Erythroblast (primary cell): ENCODE data around the gene RNF144A.
A peak's percentile ranks its signal among the peaks of the same experiment; 100 is the strongest.

Experiments
- DNase-seq, 2 experiments: peaks; one replicate each; lab custom pipeline; 2025; lab: John Stamatoyannopoulos, UW
- GATA1 ChIP-seq: IDR thresholded peaks from 2 replicates; pipeline ENCODE4 v1.6.1; 2011; ENCODE audit warnings: low read depth, mild to moderate bottlenecking, control low read depth, low read length, moderate library complexity
- POLR2A ChIP-seq: IDR thresholded peaks from 2 replicates; pipeline ENCODE4 v1.6.1; 2011; ENCODE audit warnings: mild to moderate bottlenecking, low read length

Gene RNF144A

DNA sequence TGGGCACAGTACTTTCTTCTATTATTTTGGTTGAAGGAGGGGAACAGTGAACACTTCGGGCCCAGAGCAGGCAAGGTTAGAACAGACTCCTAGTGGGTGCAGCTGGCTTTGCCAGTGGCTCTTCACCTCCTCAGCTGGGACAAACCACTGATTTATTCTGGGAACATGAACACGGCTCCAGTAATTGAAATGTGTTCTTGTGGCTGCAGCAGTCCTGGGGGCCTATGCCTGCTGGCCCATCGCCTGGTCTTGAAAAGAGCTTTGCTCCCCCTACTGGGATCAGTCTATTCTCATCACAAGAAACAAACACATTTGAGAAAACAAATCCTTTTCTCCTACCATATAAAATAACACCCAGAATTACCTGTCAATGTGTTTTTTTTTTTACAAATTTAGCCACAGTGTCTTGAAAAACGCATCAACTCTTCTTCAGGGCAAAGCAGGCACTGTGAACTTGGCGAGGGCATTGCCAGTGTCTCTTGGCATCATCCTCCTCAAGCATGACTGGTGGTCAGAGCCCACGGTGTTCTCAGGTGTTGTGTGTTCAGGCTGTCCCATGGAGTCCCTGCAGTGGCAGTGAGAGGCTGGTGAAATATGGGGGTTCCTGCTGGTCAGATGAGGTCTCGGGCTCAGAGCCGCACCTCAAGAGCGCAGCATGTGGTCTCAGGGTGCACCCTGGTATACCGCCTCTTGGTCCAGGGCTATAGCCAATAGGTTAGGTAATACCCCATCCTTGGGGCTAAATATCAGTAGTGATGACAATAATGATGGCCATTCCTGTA is 51.3 kb downstream of the RNF144A start:
- no peak for DNase-seq
- no peak for TF ChIP-seq GATA1
- no peak for TF ChIP-seq POLR2A

DNA sequence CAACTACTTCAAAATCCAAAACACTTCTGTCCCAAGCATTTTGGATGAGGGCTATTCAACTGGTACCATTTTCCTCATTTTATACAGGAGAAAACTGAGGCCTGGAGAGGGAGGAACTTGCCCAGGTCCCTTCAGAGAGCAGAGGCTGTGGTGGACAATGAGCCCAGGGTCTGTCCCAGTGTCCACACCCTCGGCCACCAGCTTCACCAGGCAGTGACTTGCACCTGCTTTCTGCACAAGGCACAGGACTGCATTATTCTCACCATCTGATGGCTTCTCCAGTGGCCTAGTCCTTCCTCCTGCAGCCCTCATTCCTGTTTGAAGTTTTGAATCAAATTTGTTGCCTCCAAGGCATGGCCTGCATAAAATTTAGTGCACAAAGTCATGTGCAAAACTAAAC is 53.3 kb downstream of the RNF144A start:
- DNase-seq, result no peak
- TF ChIP-seq POLR2A (no peak), GATA1 (no peak)

DNA sequence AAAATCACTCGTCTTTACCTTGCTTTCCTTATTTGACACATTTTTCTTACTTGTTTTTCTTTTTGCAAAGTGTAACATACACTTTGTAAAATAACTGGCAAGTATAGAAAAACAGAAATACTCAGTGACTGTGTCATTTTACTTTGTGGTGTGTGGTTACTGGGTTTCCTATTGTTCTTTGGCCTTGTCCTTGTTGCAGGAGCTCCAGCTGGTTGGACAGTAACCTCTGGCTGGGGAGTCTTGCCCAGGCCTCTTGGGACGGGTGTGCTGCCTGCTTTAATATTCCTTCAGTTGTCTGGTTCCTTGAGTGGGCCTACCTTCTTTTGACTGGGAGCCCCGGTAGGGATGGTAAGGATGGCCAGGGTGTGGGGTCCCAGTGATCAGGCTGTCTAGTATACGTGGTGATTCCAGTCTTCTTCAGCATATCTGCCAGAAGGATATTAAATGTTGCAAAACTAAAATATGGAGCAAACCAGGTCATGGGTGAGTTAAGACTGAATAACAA is 53.8 kb downstream of the RNF144A start:
- no peak for TF ChIP-seq GATA1
- no peak for TF ChIP-seq POLR2A
- no peak for DNase-seq

DNA sequence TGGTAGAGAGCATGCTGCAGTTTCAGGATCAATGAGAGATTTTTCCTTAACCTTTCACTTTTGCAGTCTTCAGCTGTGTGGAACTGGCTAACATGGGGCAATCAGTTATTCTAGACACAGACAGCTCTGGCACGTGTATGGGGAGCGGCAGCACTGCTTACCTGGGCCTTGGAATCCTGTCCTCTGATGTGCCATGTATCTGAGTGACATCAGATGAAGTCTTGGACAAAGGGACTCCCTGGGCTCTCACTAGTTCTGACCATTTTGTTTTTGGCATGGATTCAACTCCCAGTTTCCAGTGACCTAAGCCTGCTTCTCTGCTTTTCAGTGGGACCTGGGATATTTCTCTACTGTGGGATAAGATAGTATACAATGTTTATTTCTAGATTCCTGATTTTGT is 54.3 kb downstream of the RNF144A start:
- TF ChIP-seq POLR2A, result no peak
- no peak for TF ChIP-seq GATA1
- DNase-seq, result no peak

DNA sequence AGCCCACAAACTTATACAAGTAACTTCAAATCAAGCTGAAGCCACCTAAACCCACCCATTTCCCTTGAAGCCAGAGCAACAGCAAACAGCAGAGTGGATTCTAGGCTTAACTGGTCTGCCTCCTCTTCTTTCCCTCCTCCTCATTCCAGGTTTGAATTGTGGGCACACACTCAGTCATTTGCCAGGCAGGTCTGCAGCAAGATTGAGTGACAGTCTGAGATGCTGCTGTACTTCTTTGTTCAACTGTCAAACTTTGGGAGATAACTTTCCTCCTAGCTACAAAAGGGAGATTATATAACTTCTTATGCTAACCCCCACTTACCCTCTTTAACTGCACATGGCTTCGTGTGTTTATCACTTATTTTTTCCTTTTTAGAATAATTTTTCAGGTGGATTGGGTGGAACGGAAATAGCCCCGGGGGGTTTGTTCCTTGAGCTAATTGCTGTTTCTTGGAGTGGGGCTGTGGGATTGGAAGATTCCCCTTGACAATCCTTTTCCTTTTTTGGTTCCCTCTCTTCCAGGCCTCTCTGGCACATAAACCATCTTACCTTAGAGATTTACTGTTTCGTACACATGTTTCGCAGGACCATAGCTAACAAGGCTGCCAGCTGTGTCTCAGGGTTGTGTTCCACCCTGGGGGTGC is 55.0 kb downstream of the RNF144A start:
- DNase-seq, result no peak
- no peak for TF ChIP-seq POLR2A
- TF ChIP-seq GATA1, result no peak

DNA sequence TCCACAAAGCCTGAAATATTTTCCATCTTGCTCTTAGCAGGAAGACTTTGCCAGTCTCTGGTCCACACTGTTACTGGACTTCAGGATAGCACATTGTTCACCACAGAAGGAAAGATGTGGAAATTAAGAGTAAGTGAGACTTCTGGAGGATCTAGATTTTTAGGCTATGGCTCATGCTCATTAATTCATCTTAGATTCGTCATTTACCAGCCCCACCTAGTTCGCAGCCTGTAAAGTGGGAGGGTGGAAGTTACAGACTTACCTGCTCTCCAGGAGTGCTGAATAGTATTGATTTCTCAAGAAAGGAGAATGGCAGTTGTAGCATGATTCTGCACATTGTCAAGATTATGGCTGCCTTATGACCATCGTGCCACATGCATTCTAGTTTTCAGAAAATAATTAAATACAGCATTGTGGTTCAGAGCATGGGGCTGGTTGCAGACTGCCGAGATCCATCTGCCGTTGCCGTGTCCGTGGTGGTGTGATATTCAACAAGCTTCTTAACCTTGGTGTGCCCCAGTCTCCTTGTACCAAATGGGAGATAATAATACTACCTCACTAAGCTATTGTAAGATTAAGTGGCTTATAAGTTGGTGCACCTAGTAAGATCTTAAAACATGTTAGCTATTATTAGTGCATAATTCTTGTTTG is 56.8 kb downstream of the RNF144A start:
- no peak for DNase-seq
- TF ChIP-seq POLR2A, result no peak
- no peak for TF ChIP-seq GATA1

DNA sequence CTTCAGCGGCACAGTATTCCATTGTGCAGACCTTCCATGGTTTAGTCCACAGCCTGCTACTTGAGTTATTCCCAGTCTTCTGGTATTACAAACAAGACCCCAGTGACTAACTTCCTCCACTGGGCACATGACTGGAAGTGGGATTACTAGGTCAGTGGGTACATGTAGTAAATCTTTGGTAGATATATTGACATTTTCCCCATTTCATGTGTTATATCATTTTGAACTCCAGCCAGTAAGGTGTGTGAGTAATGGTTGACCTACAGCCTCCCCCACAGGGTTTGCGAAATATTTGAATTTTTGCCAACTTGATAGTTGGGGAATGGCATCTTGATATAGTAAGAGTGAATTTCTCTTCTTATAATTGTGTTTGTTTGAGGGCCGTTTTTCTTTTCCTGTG is 58.8 kb downstream of the RNF144A start:
- DNase-seq, result no peak
- TF ChIP-seq POLR2A, result no peak
- no peak for TF ChIP-seq GATA1

DNA sequence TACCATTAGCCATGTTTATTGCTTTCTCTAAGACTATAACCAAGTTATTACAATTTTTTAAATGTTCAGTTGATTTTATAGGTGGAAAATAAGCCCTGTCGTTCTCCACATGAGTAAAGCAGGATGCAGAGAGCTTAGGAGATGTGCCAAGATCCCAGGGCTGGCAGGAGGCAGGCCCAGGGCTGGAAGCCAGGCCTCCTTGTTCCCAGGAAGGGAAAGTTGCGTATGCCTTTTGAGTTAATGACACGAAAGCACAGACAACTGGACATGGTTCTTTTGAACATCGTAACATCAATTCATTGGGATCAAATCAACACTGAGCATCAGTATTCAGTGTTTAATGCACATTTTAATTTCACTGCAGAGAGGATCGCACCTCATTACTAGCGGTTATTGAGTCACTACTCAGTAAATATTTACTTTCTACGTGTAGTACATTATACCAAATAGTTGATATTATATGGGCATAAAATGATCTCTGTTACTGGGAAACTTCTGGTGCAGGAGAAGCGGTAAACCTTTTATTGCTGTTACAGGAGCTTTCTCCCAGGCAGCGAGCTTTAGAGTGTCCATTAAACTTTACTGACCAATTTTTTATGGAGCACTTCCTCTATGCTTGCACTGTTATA is 60.0 kb downstream of the RNF144A start:
- TF ChIP-seq POLR2A (no peak), GATA1 (no peak)
- no peak for DNase-seq

DNA sequence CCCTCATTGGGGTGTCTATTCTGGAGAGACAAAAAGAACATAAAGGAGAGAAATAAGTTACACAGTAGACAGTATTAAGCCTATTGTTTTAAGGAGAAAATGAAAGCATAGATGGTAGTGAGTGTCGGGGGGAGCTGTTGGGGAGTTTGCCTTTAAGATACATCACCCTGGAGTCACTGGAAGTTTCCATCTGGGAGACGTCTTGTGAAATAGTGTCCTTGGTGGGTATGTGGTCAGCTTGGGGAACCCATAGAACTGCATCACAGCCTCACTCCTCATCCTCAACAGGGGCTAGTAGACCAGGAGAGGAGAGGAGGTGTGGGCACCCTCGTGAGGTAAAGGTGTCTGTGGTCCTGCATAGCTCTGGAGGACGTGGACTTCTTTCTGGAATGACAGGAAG is 60.6 kb downstream of the RNF144A start:
- no peak for DNase-seq
- TF ChIP-seq GATA1 (no peak), POLR2A (no peak)

DNA sequence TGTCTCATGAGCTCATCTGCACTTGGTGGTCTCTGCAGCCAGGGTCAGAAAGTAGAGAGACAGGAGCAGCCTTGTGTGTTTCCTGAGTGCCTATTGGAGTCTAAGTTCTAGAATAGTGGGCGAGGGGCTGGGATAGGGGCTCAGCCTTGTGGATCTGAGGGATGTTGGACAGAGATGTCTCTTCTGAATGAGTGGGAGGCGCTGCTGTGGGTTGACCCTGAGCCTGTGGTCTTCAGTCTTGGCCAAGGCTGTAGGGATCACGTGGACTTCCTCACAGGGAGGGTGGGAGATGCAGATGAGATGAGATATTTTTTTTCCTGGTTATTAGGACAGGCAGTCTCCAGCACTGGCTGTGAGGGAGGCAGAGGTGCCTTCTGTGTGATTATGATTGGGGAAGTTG is 61.8 kb downstream of the RNF144A start:
- TF ChIP-seq POLR2A (no peak), GATA1 (no peak)
- DNase-seq, result no peak

DNA sequence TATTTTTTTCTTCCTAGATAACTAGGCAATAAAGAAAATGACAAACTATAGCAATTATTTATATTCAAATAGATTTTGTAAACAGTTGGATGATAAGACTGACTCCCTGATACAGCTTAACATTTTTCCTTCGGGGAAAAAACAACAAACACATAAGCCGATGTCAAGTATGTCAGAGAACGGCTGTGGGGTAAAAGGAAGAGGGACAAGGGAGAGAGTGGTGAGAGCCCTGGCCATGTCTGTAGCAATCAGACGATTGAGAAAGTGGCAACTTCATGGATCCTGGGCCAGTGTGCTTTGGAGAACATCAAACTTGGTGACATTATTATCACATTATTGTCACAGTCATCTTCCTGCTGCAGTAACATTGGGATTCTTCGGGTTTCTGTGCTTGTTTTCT is 65.2 kb downstream of the RNF144A start:
- no peak for DNase-seq
- TF ChIP-seq POLR2A (no peak), GATA1 (no peak)

DNA sequence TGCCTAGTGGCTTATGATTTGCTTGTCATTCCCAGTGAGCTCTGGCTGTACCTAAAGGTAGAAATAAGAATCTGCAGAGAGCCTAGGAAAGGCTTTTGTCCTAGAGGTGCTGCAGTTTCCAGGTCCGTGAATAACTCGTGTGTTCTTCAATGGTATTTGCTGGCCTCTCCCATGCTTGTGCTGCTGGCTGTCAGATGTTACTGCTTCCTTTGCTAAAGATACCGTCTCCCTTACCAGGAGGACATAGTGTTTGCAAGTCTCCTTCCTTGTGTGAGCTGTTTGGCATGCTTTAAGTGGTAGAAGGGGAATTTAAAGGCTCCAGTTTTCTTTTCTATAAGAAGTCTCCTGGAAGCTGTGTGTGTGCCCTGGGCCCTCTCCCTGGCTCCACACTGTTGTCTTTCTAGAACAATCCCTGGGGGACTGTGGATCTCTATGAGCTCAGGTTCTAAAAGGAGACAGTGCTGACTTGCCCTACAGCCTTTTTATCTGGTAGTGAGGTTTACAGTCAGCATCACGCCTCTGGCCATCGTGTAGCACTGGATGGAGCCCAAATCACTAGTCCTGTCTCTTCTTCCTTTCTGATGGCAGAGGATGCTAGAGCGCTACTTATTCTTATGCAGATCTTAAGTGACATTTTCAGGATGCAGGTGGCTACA is 65.8 kb downstream of the RNF144A start:
- TF ChIP-seq GATA1 (no peak), POLR2A (no peak)
- no peak for DNase-seq

DNA sequence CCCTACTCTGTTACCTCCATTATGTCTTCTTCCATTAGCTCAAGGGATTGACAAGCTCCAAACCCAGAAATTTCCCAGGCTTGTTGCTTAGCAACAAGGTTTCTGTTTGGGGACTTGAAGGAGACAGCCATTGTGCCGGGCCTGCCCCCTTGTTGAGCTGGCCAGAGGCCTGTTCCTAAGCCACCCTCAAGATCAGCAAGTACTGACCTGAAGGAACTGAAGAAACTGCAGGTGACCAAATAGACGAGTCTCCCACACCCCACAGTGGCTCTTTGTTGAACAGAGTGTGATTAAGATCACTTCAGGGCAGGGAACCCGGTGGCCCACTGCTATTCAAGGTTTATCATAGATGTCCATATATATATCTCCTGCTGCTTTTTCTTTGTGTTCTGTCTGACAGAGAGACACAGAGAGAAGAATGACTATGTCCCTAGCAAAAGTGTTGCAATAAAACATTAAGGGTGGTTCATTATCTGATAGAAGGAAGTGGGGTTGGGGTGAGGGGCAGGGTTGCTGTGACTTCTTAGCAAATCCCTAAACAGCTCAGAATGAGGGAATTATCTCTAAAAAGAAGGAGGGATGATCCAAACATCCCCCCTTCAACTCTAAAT is 69.2 kb downstream of the RNF144A start:
- no peak for TF ChIP-seq POLR2A
- TF ChIP-seq GATA1, result no peak
- peak in 1 of 2 experiments; percentile 22 for DNase-seq
